HG02943 (cell line): ENCODE results near the gene XPR1.

Experiments
- ATAC-seq: cut with Tn5 transposase; IDR thresholded peaks from one replicate; pipeline ENCODE4 v1.9.1; 2021; ENCODE audit warnings: mild to moderate bottlenecking, low read depth, moderate library complexity; ENCODE audit not compliant: unreplicated experiment

Gene XPR1

GRCh38 chr1:180614730-180615129 is 17.1 kb upstream of the XPR1 start:
- no peak for ATAC-seq

- ATAC-seq = no peak
These were observed 16.1 kb upstream of the XPR1 start for GRCh38 chr1:180615493-180616290.

- ATAC-seq = no peak
These were observed 15.4 kb upstream of the XPR1 start for GRCh38 chr1:180616439-180616838.

GRCh38 chr1:180617774-180618395 is 13.9 kb upstream of the XPR1 start:
- ATAC-seq = no peak

GRCh38 chr1:180620581-180620980 is 11.2 kb upstream of the XPR1 start:
- no peak for ATAC-seq

- no peak for ATAC-seq
These were observed 8.9 kb upstream of the XPR1 start for GRCh38 chr1:180622658-180623508.

GRCh38 chr1:180623579-180624347 is 8.1 kb upstream of the XPR1 start:
- no peak for ATAC-seq

- ATAC-seq = no peak
These were observed 5.1 kb upstream of the XPR1 start for GRCh38 chr1:180626711-180627110.

GRCh38 chr1:180627411-180627810 is 4.4 kb upstream of the XPR1 start:
- ATAC-seq = no peak

- ATAC-seq = no peak
These were observed 3.2 kb upstream of the XPR1 start for GRCh38 chr1:180628646-180629045.

- ATAC-seq = no peak
These were observed 1.2 kb upstream of the XPR1 start for GRCh38 chr1:180630408-180631193.

GRCh38 chr1:180631194-180631765 is 542 bp upstream of the XPR1 start:
- no peak for ATAC-seq

GRCh38 chr1:180632326-180633056 is 669 bp downstream of the XPR1 start:
- peak; percentile 35 for ATAC-seq

GRCh38 chr1:180633057-180634056 is 1.5 kb downstream of the XPR1 start:
- no peak for ATAC-seq

GRCh38 chr1:180636138-180636537 is 4.3 kb downstream of the XPR1 start:
- ATAC-seq = no peak

GRCh38 chr1:180639871-180640270 is 8.0 kb downstream of the XPR1 start:
- no peak for ATAC-seq

GRCh38 chr1:180640531-180640949 is 8.7 kb downstream of the XPR1 start:
- ATAC-seq = no peak
